Inflammatory macrophage (primary cell): ENCODE results near the gene CRYBA1.
A peak's percentile ranks its signal among the peaks of the same experiment; 100 is the strongest.
"Not testable (repeated sequence)": the region's sequence is repeated elsewhere in the genome, so short reads cannot be mapped to it uniquely, and the experiment has no call there.

ENCODE experiments used
- DNase-seq, 2 donors: peaks; one replicate each; pipeline ENCODE4 v3.0.0-alpha.2; 2020 to 2022

Gene CRYBA1

DNA sequence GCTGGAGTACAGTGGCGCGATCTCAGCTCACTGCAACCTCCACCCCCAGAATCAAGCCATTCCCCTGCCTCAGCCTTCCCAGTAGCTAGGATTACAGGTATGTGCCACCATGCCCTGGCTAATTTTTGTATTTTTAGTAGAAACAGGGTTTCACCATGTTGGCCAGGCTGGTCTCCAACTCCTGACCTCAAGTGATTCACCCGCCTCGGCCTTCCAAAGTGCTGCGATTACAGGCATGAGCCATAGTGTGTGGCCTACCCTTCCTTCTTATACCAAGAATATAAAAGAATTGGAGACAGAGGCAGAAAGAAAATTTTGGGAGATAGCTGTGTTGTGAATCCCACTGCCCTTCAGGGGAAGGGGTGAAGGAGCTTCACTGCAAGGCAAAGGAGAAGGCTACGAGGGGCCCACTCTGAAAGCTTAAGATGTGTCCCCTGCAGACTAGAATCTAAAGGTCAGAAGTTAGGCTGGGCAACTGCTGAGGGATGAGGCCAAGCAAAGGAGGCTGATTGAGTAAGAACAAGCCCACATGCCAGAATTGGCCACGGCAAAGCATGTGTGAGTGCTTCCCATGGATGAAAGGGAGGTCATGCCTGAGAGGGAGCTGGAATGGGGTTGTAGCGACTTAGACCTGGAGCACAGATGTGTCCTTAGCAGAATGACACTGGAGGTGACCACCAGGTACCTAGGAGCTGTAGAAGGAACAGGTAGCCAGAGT lies 8.4 kb upstream of the CRYBA1 start:
- DNase-seq = peak; percentile 31 to 62

DNA sequence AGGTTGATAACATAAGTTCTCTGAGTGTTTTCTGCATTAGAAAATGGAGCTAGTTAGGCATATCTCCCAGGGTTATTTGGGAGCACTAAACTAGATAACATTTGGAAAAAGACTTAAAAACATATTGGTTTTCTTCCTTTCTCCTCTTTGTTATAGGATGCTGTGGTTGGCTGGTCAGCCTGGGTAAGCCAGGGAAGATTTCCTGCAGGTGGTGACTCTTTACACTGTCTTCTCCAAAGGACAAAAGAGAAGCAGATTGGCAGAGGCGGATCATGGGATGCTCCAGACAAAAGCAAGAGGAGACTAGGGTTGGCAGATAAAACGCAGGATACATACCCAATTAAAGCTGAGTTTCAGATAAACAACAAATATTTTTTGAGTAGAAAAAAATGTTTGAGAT lies 6.2 kb upstream of the CRYBA1 start:
- DNase-seq = no peak

DNA sequence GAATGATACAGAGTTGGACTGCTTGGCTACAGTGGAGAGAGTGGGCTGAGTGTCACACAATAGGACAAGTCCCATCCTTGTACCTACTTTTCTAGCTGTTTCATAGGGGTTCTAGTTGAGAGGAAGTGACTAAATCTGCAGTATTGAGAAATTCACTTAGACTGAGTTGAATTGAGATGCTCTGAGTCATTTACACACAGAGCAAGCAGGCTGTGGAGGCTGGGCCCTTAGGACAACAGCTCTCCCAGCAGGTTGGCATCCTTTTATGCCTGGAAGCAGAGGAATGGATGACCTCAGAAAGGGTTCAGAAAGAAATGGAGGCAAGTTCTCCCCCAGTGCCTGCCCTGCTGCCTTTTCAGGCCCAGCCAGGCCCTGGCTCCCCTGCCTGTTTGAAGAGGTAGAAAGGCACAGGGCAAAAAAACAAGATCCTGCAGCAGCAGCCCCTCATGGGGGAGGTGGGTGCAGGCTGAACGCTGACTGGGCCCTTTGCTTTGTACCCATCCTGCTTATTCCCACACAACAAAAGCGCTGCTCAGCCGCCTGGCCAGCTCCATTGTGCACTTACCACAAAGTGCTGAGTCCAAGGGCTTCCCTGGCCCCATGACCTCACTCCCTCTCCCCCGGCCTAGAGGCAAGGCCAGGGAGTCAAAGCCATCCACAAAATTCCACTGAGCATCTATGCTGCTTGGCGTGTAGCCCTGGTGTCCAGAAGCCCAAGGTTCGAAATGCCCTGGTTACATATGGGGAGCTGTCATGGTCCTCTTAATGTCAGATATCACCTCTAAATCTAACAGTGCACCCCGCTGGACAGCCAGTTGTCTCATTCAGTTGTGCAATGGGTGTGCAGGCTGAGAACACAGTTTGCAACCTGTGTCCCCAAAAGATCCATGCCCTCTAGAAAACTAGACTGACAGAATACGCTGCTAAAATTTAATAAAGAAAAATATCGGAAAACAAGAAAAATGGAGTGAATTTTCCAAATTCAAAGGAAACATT lies 5.4 kb upstream of the CRYBA1 start:
- DNase-seq = peak; percentile 85 to 92

DNA sequence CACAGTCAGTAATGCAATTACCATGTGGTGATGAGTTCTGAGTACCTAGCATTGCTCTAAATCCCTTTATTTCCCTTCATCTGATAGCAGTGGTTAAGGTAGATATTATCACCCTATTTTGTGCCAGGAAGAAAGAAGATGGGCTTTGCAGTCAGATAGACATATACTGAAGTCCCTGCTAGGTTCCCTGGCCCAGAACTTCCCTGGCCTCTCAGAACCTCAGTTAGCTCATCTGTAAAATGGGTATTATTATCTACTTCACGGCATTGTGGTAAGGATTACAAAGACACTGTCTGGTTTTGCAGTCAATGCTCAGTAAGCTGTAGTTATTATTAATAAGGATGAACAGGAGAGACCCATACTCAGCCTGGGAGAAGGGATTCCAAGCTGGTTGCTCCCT lies 4.6 kb upstream of the CRYBA1 start:
- DNase-seq = no peak

DNA sequence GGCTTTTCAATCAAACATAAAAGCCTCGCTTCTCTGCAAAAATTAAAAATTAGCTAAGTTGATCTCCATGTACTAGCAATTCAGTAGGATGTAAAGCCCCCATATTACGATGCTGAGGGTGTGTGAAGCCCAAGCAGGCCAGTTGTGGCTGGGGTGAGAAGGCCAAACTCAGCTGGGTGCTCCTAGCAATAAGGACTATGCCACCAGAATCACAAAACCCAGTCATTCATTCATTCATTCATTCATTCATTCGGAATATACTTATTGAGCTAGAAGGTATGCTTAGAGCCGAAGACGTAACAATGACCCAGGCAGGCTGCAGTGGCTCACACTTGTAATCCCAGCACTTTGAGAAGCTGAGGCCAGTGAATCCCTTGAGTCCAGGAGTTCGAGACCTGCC lies 3.9 kb upstream of the CRYBA1 start:
- no peak for DNase-seq

DNA sequence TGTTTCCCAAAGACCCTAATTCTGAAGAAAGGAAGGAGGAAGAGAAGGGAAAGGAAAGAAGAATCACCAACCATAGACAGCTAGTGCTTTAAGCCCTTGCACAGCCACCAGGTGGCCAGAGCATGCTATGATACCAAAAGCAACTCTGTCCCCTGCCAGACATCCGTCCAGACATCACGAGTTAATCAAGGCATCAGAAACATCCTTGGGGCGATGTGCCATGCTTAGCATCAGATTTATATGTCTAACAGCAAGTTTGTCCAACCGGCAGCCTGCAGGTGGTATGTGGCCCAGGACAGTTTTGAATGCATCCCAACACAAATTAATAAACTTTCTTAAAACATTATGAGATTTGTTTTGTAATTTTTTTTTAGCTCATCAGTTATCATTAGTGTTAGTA lies 2.9 kb upstream of the CRYBA1 start:
- DNase-seq = no peak

DNA sequence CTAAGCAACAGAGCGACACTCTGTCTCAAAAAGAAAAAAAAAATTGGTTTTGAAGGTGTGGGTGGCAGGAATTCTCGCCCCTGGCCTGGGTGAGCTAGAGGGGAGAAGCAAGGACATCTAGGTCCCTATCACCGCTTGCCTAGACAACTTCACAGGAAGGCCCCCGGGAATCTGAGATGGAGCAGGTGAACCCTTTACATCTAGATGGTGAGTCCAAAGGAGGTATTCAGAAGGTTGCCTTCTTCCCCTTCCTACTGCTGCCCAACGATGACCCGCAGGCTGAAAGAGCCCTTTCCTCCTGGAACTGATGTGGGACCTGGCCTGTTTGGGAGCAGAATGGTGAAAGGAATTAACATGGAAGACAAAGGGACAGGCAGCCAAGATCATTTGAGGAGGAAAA lies 1.3 kb upstream of the CRYBA1 start:
- no peak for DNase-seq

DNA sequence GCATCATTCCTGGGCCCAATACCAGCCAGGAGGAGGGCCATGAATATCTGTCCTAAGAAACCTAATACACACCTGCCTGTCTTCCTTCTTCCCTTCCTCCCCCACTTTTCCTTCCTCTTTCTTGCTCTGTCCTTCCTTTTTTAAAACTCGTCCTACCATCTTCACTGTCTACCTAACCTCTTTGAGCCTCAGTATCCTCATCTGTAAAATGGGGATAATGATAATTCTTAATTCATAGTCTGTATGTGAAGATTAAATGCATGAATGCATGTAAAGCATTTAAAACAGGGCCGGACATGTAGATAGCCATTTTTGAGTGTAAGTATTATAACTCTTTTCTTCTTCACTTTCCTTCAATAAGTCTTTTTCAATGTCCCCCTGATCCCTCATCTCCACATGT lies 560 bp downstream of the CRYBA1 start:
- DNase-seq = no peak

DNA sequence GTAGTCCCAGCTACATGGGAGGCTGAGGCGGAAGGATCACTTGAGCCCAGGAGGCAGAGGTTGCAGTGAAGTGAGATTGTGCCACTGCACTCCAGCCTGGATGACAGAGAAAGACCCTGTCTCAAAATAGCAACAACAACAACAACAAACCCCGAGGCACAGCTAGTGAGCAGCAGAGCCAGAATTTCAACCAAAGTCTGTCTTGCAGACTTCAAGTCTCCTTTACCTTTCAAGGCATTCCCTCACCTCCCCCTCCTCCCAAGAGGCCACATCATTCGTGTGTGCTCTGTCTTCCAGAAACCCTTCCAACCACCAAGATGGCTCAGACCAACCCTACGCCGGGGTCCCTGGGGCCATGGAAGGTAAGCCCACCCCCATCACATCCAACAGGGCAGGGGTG lies 2.2 kb downstream of the CRYBA1 start:
- no peak for DNase-seq

DNA sequence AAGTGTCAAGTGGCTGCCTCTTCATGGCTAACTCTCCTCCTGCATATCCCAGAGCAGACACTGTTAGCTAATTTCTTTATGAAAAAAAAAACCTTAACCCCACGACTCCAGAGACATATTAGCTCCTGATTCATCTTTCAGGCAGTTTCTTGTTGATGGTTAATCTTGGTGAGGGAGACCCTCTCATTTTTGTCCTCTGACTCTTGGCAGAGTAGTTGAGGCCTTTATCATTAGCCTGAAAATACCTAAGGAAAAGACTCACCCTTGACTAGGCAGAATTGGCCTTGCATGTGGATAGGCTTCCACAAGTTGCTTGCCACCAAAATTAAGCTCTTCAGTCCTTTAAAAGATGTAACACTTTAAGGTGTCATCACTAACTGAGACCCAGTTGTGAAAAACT lies 4.0 kb downstream of the CRYBA1 start:
- DNase-seq = no peak

DNA sequence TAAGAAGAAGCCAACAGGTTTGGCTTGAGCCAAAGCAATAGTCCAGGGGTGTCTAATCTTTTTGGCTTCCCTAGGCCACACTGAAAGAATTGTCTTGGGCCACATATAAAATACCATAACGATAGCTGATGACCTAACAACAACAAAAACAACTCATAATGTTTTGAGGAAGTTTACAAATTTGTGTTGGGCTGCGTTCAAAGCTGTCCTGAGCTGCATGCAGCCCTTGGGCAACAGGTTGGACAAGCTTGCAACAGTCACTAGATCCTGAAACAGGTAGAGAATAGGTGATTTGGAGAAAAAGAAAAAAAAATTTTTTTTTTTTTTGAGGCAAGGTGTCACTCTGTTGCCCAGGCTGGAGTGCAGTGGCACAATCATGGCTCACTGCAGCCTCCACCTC lies 4.5 kb downstream of the CRYBA1 start:
- DNase-seq = peak; percentile 42 to 54

DNA sequence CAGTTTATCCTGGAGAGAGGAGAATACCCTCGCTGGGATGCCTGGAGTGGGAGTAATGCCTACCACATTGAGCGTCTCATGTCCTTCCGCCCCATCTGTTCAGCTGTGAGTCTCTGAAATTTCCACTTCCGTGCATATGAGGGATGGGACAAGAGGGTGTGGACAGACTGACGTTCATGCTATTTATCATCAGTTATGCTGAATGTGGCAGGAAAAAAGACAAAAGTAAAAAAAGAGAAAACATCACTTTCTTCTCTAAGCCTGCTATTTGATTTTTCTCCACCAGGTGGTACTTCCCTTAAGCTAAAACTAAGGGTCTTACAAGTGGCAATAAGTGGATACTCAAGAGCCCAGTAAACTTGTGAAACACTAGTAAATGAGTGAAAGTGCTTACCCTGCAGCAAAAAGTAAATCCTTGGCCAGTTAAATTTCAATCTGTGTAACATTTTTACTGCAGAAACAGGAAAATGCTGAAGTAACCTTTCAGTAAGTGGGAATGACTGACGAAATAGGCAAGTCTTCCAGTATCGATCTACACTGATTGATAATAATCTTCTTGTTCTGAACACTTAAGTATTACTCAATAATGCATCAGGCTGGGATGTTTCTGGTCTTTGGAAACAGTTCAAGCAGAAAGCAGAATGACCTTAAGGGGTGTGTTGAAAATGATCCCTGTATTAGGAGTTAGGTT lies 5.6 kb downstream of the CRYBA1 start:
- DNase-seq = no peak

DNA sequence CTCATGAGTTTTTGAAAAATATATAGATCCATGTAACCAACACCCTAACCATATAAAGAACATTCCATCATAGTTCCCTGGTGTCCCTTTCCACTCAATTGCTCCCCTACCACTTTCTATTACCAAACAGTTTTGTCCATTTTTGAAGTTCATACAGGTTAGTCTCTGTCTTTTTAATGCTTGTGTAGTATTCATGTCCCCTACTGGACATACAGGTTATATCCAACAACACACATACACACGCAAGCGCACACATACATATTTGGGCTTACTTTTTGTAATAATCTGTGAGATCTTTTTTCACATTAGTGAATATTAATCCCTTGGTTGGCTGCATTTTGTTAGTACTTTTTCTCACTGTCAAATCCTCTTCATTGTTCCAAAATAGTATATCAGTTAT lies 6.4 kb downstream of the CRYBA1 start:
- no peak for DNase-seq

DNA sequence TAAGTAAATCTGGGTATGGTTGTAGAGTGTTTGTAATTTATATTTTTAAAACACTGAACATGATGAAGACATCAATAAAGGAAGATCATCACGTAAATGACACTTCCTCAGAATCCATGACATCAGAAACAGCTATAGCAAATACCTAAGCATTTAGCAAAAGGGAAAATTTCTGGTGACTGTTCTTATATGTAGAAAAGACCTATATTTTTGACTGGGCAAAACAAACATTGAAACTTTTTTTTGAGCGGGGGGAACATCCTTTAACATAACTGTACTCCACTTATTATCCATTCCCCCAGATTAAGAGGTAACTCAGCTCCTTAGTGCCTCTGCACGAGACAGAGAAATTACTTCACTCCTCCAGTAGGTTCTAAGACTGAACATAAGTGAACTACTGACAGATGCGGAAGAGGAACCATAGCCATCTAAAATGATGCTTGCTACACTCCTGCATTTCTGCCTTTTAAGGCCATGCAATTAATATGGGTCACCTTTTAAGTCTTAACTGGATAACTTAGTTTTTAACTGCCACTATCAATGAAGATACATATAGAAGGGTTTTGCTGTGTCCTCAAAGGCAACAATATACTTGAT lies 9.4 kb downstream of the CRYBA1 start:
- DNase-seq = peak; percentile 66 to 71

DNA sequence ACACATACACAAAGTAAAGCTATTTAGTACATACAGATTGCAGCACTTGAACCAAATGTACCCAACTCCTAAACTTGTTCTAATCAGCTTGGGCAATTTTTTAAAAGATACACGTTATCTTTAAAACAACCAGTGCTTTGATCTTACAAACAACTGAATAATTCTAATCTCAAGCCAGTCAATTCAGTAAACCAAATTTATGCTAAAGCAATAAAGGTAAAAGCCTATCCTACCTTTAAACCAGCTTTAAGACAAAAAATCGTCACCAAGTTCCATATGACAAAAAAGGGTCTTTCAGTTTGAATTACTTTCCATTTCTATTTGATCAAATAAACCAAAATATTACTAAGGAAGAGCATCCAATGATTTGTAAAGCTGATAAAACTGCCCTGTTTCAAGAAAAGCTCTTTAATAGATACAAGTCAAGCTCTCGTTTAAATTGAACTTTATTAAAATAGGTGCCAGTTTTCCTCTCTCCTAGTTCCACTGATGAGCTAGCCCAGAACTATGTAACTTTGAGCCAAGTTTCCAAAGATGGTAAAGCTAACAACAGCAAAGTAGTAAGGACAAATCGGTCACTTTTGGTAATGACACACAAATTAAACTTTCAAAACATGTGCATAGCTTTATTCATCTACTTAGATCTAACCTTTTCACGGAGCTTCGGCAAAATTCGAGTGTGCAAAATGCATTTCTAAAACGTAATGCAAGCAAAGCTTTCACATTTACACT lies 10.2 kb downstream of the CRYBA1 start:
- no peak for DNase-seq

DNA sequence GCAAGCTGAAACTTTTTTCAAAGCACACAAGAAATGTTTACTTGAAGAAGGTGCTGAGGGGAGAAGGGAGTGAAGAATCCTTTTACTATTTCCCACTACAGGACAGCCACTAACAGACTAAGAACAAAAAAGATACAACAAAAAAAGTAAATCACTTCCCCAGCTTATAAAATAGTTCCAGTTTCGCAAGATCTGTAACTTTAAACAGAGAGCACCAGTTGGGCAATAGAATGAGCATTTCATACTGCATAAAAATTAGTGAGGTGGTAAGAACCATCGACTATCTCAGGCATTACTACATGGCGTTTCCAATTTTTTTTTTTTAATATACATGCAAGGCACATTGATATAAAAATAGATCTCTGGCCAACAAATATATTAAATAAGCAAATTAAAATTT lies 11.1 kb downstream of the CRYBA1 start:
- peak; percentile 31 to 80 for DNase-seq

DNA sequence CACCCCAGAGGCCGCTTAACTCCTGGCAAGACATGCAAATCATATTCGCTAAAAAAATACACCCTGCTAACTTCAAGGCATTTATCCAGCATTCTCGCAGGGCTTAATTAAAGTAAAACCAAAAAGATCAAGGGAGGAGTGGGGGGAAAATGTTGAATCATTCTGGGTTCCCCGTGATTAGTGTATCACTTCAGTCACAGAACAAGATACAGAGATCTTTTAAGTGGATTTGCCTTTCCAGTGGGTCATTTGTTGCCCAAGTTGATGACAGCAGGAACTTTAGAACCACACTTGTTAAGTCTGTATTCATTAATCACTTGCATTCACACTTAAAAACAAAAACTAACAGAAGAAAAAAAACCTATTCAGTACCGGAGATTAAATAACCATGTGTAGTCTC lies 17.3 kb downstream of the CRYBA1 start:
- DNase-seq = no peak

DNA sequence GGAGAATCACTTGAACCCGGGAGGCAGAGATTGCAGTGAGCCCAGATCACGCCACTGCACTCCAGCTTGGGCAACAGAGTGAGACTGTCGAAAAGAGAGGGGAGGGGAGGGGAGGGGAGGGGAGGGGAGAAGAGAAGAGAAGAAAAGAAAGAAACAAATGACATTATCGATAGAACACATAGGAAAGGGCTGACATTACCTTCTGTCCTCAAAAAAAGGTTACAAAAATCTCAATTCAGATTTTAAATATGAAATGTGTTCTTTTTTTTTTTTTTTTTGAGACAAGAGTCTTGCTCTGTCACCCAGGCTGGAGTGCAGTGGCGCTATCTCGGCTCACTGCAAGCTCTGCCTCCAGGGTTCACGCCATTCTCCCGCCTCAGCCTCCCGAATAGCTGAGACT lies 25.3 kb downstream of the CRYBA1 start:
- DNase-seq = not testable (repeated sequence)

DNA sequence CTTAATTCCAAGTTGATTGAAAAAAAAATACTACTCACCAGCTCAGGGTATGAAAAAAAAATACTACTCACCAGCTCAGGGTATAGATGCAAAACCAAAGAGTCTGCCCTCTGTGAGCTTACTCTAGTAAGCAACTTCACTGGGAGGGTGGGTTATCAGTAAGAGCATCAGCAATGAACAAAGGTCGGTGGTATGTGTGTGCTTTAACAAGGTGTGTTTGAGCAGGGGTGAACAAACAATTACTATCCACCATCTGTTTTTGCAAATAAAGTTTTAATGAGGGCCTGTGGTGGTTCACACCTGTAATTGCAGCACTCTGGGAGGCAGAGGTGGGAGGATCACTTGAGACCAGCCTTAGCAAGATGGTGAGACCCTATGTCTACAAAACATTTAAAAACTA lies 27.3 kb downstream of the CRYBA1 start:
- no peak for DNase-seq

DNA sequence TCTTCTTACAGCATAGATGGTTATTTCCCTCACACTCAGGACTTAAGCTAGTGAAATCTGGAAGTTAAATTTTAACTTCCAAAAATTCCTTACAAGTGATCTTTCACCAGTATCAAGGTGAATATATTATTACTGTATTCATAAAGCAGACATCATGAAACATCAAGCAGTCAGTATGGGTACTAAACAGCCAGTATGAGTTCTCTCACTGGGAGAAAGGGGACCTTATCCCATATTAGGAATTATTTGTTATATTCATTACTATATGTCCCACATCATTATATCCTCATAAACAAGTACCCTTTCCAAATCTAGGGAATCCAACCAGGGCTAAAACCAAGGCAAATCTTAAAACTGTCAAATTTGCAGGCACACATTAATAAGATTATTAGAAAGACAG lies 32.0 kb downstream of the CRYBA1 start:
- DNase-seq = no peak

DNA sequence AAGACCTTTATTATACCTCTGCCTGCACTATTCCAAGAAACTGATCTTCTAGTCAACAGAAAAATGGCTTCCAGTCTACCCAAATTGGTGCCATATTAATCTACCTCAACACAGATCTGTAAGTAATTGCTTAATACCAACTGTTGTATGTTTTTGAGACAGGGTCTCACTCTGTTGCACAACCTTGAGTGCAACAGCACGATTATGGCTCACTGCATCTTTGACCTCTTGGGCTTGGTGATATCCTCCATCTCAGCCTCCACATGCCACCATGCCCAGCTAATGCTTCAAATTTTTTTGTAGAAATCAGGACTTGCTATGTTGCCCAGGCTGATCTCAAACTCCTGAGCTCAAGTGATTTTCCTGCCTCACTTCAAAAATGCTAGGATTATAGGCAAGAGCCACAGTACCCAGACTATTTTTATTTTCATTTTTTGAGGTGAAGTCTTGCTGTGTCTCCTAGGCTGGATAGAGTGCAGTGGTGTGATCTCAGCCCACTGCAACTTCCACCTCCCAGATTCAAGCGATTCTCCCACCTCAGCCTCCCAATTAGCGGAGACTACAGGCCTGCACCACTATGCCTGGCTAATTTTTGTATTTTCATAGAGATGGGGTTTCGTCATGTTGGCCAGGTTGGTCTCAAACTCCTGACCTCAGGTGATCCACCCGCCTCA lies 32.9 kb downstream of the CRYBA1 start:
- DNase-seq = no peak

DNA sequence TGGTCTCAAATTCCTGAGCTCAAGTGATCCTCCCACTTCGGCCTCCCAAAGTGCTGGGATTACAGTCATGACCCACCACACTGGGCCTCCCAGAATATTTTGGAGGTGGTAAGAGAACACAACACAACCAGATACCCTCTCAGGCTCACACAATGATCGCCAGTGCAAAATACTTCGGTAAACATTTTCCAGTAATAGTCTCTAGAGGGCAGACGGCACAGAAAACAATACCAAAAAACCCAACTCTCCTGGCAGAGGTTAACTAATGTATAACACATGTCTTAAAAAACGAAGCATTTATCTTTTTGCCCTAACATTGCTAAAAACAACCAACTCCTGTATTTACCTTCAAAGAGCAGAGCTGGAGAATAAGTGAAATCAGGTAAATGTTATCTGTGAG lies 36.8 kb downstream of the CRYBA1 start:
- DNase-seq = no peak
